HepG2 (cell line): ENCODE results near the gene TUT1.

ENCODE experiments used
- CREB3 ChIP-seq: sonication (generic); formaldehyde crosslinking; IDR thresholded peaks from 2 replicates; pipeline ENCODE4 v1.5.0; 2020; ENCODE audit warnings: missing genetic modification reagents
- ELK4 ChIP-seq: sonication (generic); formaldehyde crosslinking; IDR thresholded peaks from 2 replicates; pipeline ENCODE4 v1.9.0; 2021; ENCODE audit warnings: missing genetic modification reagents, borderline replicate concordance
- GTF2F1 ChIP-seq: fragments of 150-350 bp; IDR thresholded peaks from 2 replicates; pipeline ENCODE4 v1.6.1; 2014; ENCODE audit warnings: low read length
- KDM4B ChIP-seq: sonication (generic); formaldehyde crosslinking; IDR thresholded peaks from 2 replicates; pipeline ENCODE4 v1.4.0; 2020; ENCODE audit warnings: missing genetic modification reagents
- KDM5A ChIP-seq: fragments of 200-600 bp; sonication (generic); IDR thresholded peaks from 2 replicates; pipeline ENCODE4 v1.7.0; 2018; ENCODE audit warnings: antibody characterized with exemption, mild to moderate bottlenecking, low read length, borderline replicate concordance
- NFYB ChIP-seq: sonication (generic); formaldehyde crosslinking; IDR thresholded peaks from 2 replicates; pipeline ENCODE4 v1.4.0; 2020; ENCODE audit warnings: missing genetic modification reagents
- SMC3 ChIP-seq: IDR thresholded peaks from 2 replicates; pipeline ENCODE4 v1.6.1; 2011; ENCODE audit warnings: low read length, improper control_type of control experiment
- TF ChIP-seq, protein P1 (sequence below): sonication (generic); formaldehyde crosslinking; IDR thresholded peaks from 2 replicates; pipeline ENCODE4 v1.4.0; 2020; ENCODE audit warnings: mild to moderate bottlenecking, missing genetic modification reagents
- TF ChIP-seq, protein P2 (sequence below): sonication (generic); formaldehyde crosslinking; conservative IDR thresholded peaks from 2 replicates; pipeline ENCODE4 v1.4.0; 2020; ENCODE audit warnings: missing genetic modification reagents

DNA sequence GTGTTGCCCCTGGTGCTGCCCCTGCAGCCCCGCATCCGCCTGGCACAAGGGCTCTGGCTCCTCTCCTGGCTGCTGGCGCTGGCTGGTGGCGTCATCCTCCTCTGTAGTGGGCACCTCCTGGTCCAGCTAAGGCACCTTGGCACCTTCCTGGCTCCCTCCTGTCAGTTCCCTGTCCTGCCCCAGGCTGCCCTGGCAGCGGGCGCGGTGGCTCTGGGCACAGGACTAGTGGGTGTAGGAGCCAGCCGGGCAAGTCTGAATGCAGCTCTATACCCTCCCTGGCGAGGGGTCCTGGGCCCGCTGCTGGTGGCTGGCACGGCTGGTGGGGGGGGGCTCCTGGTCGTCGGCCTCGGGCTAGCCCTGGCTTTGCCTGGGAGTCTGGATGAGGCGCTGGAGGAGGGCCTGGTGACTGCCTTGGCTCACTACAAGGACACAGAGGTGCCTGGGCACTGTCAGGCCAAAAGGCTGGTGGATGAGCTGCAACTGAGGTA lies 22.0 kb upstream of the TUT1 start:
- TF ChIP-seq KDM5A, result no peak
- TF ChIP-seq NFYB (CRISPR knock-in tag), result no peak
- TF ChIP-seq SMC3, result no peak
- TF ChIP-seq, protein P1, sequence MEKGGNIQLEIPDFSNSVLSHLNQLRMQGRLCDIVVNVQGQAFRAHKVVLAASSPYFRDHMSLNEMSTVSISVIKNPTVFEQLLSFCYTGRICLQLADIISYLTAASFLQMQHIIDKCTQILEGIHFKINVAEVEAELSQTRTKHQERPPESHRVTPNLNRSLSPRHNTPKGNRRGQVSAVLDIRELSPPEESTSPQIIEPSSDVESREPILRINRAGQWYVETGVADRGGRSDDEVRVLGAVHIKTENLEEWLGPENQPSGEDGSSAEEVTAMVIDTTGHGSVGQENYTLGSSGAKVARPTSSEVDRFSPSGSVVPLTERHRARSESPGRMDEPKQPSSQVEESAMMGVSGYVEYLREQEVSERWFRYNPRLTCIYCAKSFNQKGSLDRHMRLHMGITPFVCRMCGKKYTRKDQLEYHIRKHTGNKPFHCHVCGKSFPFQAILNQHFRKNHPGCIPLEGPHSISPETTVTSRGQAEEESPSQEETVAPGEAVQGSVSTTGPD (CRISPR knock-in tag), result no peak
- TF ChIP-seq KDM4B (CRISPR knock-in tag), result no peak
- TF ChIP-seq CREB3 (CRISPR knock-in tag), result no peak
- TF ChIP-seq, protein P2, sequence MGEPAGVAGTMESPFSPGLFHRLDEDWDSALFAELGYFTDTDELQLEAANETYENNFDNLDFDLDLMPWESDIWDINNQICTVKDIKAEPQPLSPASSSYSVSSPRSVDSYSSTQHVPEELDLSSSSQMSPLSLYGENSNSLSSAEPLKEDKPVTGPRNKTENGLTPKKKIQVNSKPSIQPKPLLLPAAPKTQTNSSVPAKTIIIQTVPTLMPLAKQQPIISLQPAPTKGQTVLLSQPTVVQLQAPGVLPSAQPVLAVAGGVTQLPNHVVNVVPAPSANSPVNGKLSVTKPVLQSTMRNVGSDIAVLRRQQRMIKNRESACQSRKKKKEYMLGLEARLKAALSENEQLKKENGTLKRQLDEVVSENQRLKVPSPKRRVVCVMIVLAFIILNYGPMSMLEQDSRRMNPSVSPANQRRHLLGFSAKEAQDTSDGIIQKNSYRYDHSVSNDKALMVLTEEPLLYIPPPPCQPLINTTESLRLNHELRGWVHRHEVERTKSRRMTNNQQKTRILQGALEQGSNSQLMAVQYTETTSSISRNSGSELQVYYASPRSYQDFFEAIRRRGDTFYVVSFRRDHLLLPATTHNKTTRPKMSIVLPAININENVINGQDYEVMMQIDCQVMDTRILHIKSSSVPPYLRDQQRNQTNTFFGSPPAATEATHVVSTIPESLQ, result no peak
- TF ChIP-seq ELK4 (CRISPR knock-in tag), result no peak
- no peak for TF ChIP-seq GTF2F1
